Activated CD8-positive, alpha-beta T cell treated with anti-CD3 and anti-CD28 coated beads for 36 hours (primary cell): ENCODE measurements around the gene STMP1. TPM values are rescaled to one million over a fixed set of nuclear protein-coding genes. Genes with fewer than 3 reads are reported as not detected.

Experiments used
- ATAC-seq: fragments of 200-7000 bp; cut with Tn5 transposase; one replicate; pipeline ENCODE4 v1.10.0; 2021; ENCODE audit warnings: mild to moderate bottlenecking, moderate library complexity
- CTCF ChIA-PET: fragments of 350-600 bp; sonication (Branson Sonifier 250); formaldehyde crosslinking; loops from one replicate; lab custom pipeline; 2021; ENCODE audit warnings: antibody characterized with exemption; lab: Charles Lee
- POLR2A ChIA-PET: fragments of 350-600 bp; sonication (Branson Sonifier 250); formaldehyde crosslinking; loops from one replicate; lab custom pipeline; 2021; ENCODE audit warnings: antibody characterized with exemption; lab: Charles Lee
- DNase-seq: peaks from one replicate; pipeline ENCODE4 v3.0.0-alpha.2; 2020
- H3K27ac Mint-ChIP-seq: one replicate; pipeline ENCODE4 v1.8.0; 2021; ENCODE audit warnings: mild to moderate bottlenecking, mixed read lengths
- H3K27me3 Mint-ChIP-seq: one replicate; pipeline ENCODE4 v1.8.0; 2021; ENCODE audit warnings: mixed read lengths
- H3K36me3 Mint-ChIP-seq: one replicate; pipeline ENCODE4 v1.8.0; 2021; ENCODE audit warnings: low read depth, mixed read lengths
- H3K4me1 Mint-ChIP-seq: one replicate; pipeline ENCODE4 v1.8.0; 2021; ENCODE audit warnings: low read depth, mixed read lengths
- H3K4me3 Mint-ChIP-seq: one replicate; pipeline ENCODE4 v1.8.0; 2021; ENCODE audit warnings: mild to moderate bottlenecking, moderate library complexity, mixed read lengths
- H3K9me3 Mint-ChIP-seq: one replicate; pipeline ENCODE4 v1.8.0; 2021; ENCODE audit warnings: mixed read lengths
- intact Hi-C: fragments of 100-400 bp; cut with micrococcal nuclease; formaldehyde crosslinking; loops from one replicate; pipeline ENCODE4 v1.10.0; 2022
- total RNA-seq, 2 experiments: library from RNA; stranded (reverse); gene quantifications; one replicate each; pipeline ENCODE4 v1.2.3, GENCODE V29; 2021
- TF ChIP-seq, protein P1 (sequence below): fragments of 200-600 bp; IDR thresholded peaks from one replicate; pipeline ENCODE4 v1.8.0; 2022; ENCODE audit warnings: antibody characterized with exemption, mild to moderate bottlenecking

The STMP1 gene
- total RNA-seq, 2 experiments from 2014 or later, result 21.1 to 23.4 TPM

DNA sequence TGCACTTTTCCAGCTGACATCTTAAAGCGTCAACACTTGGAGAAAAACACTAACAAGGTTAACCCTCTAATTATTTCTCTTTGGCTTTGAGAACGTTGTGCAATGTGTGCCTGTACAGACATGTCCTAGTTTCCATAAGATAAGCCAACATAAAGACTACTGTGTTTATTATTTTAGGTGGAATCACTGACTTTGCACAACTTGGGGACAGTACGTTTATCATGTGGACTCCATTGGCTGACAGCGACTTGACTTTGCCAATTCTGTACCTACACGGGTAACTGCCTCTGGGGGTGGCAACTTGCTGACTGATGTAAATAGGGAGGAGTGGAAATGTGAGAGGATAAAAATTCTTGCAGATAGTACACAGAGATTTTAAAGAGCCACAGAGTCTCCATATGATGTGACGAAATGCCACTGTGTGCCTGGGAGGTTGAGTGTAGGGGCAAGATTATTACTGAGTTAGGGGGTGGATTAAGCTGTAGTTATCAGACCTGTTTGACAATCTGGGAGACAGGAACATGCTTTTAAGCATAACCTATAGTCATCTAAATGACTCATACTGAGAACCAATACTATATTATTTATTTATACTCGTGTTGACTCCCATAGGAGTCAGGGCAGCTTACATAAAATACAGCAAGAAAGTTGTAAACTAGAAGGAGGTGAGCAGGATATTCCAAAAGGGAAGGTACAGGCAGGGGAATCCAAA is 44.7 kb downstream of the STMP1 start:
- Mint-ChIP-seq H3K27ac (no peak overlapping the region), H3K4me3 (no peak overlapping the region), H3K36me3 (no peaks in the 10 kb centered on the region), H3K27me3 (no peaks in the 10 kb centered on the region), H3K4me1 (no peaks in the 10 kb centered on the region), H3K9me3 (no peaks in the 10 kb centered on the region)
- TF ChIP-seq, protein P1, sequence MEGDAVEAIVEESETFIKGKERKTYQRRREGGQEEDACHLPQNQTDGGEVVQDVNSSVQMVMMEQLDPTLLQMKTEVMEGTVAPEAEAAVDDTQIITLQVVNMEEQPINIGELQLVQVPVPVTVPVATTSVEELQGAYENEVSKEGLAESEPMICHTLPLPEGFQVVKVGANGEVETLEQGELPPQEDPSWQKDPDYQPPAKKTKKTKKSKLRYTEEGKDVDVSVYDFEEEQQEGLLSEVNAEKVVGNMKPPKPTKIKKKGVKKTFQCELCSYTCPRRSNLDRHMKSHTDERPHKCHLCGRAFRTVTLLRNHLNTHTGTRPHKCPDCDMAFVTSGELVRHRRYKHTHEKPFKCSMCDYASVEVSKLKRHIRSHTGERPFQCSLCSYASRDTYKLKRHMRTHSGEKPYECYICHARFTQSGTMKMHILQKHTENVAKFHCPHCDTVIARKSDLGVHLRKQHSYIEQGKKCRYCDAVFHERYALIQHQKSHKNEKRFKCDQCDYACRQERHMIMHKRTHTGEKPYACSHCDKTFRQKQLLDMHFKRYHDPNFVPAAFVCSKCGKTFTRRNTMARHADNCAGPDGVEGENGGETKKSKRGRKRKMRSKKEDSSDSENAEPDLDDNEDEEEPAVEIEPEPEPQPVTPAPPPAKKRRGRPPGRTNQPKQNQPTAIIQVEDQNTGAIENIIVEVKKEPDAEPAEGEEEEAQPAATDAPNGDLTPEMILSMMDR, result no peak
- ChIA-PET CTCF (no interaction called here), POLR2A (no interaction called here)
- DNase-seq, result no peak
- no peak for ATAC-seq
- intact Hi-C loops, result no loop called here

DNA sequence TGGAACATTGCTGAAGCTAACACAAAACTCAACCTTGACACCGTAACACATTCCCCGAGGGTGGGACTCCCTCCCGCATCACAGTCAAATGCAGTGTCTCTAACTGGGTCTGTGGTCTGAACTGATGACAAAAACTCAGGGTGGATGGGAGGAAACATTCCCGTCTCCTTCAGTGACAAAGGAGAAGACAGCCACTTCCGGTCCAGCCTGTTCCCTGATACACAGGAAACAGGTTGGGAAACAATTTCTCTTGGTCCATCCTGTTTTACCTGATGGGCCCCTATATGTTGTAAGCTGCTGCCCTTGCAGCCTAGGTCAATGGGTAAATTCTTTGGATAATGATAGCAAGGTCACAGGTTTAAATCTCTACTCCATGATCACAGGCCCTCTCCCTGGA is 45.3 kb downstream of the STMP1 start:
- intact Hi-C loops, result no loop called here
- DNase-seq (no peak), ATAC-seq (no peak)
- no peaks in the 10 kb centered on the region for H3K27me3 Mint-ChIP-seq
- no peak overlapping the region for H3K4me3 Mint-ChIP-seq
- no peak overlapping the region for H3K27ac Mint-ChIP-seq
- ChIA-PET POLR2A (no interaction called here), CTCF (no interaction called here)
- H3K9me3 Mint-ChIP-seq, result no peaks in the 10 kb centered on the region
- H3K36me3 Mint-ChIP-seq, result no peaks in the 10 kb centered on the region
- TF ChIP-seq, protein P1, result no peak
- no peaks in the 10 kb centered on the region for H3K4me1 Mint-ChIP-seq

DNA sequence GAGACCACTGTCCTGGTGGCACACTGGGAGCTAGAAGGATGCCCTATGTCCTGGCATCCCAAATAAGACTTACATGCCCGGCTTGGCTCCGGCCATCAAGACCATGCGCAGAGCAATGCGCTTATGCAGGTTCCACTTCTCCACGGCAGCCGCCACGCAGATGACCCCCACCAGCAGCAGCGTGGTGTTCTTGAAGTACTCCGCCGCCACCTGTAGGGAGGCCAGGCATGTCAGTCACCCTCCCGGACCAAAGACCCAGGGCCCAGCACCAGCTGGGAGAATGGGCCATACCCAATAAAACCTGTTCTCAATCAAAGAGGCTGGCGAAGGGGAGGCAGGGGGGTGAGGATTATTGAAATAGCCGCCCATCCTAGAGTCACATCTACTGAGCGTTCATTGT is 45.7 kb downstream of the STMP1 start:
- H3K4me3 Mint-ChIP-seq, result no peak overlapping the region
- CTCF ChIA-PET, result no interaction called here
- H3K27ac Mint-ChIP-seq, result no peak overlapping the region
- DNase-seq (no peak), ATAC-seq (no peak)
- H3K4me1 Mint-ChIP-seq, result no peaks in the 10 kb centered on the region
- TF ChIP-seq, protein P1, result no peak
- H3K9me3 Mint-ChIP-seq, result no peaks in the 10 kb centered on the region
- POLR2A ChIA-PET, result no interaction called here
- H3K36me3 Mint-ChIP-seq, result no peaks in the 10 kb centered on the region
- H3K27me3 Mint-ChIP-seq, result no peaks in the 10 kb centered on the region
- intact Hi-C loops, result no loop called here

DNA sequence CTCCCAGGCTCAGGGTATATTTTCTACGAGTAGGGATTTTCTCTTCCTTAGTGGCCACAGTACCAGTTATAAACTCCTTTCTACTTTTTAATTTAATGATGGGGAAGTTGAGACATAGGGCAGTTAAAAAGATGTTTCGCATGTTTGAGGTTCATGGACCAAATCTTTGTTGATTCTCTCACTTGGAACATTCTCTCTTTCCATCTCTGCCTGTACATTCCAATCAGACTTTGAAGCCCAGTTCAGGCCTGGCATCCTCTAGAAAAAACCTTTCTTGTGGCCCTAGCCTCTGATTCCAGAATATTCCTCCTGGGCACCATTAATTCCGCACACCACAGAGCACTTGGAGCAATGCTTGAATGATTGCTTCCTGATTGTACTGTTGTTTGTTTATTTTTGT is 47.2 kb downstream of the STMP1 start:
- Mint-ChIP-seq H3K36me3 (no peaks in the 10 kb centered on the region), H3K27me3 (no peaks in the 10 kb centered on the region), H3K9me3 (no peaks in the 10 kb centered on the region), H3K27ac (no peak overlapping the region), H3K4me1 (no peaks in the 10 kb centered on the region), H3K4me3 (no peak overlapping the region)
- intact Hi-C loops, result no loop called here
- ChIA-PET POLR2A (no interaction called here), CTCF (interaction anchor here (1.4 to 2.8 kb wide), 3 partner anchors 10 to 37 kb away, joined by 6 to 13 read pairs (median 9); no protein-coding TSS in a partner anchor)
- DNase-seq, result no peak
- TF ChIP-seq, protein P1, result no peak
- ATAC-seq, result no peak

DNA sequence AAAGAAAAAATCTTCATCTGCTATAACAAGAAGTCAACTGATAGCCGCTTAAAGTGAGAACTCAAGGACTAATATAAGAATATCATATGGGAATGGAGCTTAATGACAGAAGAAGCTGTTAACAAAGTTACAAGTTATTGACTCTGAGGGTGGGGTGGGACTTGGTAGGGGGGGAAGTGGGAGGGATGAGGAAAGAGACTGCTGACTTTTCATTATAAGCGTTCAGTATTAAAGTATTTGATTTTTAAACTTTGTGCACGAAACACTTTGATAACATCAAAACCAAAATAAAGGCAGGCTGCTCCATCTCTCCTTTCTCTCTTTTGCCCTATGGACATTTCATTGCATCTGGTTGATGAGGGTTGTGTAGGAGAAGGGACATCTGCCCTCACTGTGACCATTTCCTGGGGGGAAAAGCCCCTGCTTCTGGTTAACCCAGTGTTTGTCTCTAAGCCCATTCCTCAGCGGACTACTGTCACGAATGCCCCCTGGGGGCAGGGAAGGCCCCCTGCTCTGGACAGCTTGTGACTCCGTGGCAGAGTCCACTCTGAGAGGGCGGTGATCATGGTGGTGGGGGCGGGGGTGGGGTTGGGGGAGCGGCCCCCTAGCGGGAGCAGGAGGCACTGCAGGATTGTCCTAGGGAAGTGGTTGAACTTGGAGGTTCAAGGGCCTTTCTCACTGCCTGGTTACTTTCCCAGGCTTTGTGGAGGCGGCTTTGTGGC is 48.3 kb downstream of the STMP1 start:
- Mint-ChIP-seq H3K4me3 (no peak overlapping the region), H3K27ac (no peak overlapping the region), H3K36me3 (no peaks in the 10 kb centered on the region), H3K27me3 (no peaks in the 10 kb centered on the region), H3K9me3 (no peaks in the 10 kb centered on the region), H3K4me1 (no peaks in the 10 kb centered on the region)
- DNase-seq (peak; percentile 9), ATAC-seq (peak; percentile 71)
- CTCF ChIA-PET, result interaction anchor here (0.7 to 3.6 kb wide), 10 partner anchors 9 to 437 kb away, joined by 3 to 17 read pairs (median 6); partner anchors contain the start of gene SLC13A4
- TF ChIP-seq, protein P1, result peak; percentile 73
- intact Hi-C loops, result no loop called here
- POLR2A ChIA-PET, result no interaction called here
